ENCODE data around the gene TTC34. TPM values are rescaled to one million over a fixed set of nuclear protein-coding genes. Genes with fewer than 3 reads are reported as not detected.

The TTC34 gene
- total RNA-seq, 2 experiments from 2014 or later: 0.79 to 0.81 TPM

DNA sequence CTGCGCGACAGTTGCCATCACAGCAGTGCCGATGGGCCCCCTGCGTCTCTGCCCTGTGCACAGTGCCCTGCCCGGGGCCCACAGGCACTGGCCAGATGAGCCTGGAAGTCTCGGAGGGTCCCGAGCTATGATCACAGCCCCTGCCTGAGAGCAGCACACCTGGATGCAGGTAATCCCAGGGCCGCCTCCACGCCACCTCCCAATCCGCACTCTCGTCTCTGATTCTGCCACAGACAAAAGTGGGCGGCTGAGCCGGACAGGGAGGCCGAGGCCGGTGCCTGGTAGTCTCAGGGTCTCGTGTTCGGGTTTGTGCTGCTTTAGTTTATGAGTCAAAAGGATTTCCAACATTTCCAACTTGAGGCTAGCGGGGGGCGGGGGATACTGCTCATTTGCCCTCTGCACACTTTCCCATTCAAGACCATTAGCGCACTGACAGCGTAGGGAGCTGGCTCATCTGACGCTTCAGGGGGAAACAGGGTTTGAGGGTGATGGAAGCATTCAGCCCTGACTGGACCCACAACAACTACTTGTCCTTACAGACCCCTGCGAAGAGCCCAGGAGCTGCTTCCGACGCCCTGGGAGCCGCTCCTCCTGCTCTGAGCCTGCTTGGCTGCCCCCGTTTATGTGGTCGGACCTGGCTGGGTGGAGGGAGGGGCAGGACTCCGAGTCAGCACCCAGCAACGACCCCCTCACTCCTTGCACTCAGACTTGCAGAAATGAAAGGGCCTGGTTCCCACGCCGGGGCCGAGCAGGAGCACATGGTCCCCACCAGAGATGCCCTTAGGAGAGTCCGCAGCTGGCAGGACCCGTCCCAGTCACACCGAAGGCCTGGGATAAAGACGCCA lies 1.8 kb upstream of the TTC34 start:
- no peaks in the 10 kb centered on the region for H3K4me1 Mint-ChIP-seq (ENCODE audit: low read depth)
- H3K4me3 Mint-ChIP-seq: no peak overlapping the region
- intact Hi-C loops (cut with micrococcal nuclease): no loop called here
- H3K9me3 Mint-ChIP-seq: no peaks in the 10 kb centered on the region
- no peak for DNase-seq
- ChIA-PET CTCF (no interaction called here), POLR2A (no interaction called here)
- no peaks in the 10 kb centered on the region for H3K36me3 Mint-ChIP-seq (ENCODE audit: low read depth)
- no peak for ATAC-seq
- H3K27ac Mint-ChIP-seq: no peak overlapping the region
- peaks cover 2% of the 10 kb centered on the region for H3K27me3 Mint-ChIP-seq
- TF ChIP-seq CTCF (IDR thresholded peaks at IDR 0.05): no peak

DNA sequence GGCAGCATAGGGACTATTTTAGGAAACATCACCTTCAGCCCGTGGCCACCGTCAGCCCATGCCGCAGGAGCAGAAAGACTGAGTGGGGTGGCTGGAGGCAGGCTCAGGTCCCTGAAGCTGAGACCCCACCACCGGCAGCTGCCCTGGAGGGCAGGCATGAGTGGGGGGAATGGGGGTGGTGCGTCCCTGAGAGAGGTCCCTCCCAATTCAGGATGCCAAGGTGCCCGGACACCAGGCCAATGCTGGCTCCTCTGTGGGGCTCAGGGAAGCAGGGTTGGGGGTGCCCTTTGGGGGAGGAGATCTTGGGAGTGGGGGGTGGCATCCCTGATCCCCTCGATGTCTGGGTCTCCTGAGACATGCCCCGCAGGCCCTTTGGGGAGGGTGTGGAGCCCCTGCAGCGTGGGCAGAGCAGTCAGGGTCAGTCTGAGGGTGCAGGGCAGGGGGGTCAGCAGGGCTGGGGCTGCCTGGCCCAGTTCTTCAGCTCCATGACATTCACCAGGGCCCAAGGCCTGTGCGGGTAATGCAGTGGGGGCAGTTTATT lies 998 bp upstream of the TTC34 start:
- H3K4me3 Mint-ChIP-seq: no peak overlapping the region
- no peak overlapping the region for H3K27ac Mint-ChIP-seq
- H3K9me3 Mint-ChIP-seq: no peaks in the 10 kb centered on the region
- ATAC-seq (no peak), DNase-seq (no peak)
- no peaks in the 10 kb centered on the region for H3K36me3 Mint-ChIP-seq (ENCODE audit: low read depth)
- intact Hi-C loops (cut with micrococcal nuclease): no loop called here
- H3K4me1 Mint-ChIP-seq (ENCODE audit: low read depth): no peaks in the 10 kb centered on the region
- CTCF ChIA-PET: no interaction called here
- POLR2A ChIA-PET: no interaction called here
- TF ChIP-seq CTCF (IDR thresholded peaks at IDR 0.05): no peak
- H3K27me3 Mint-ChIP-seq: peaks cover 2% of the 10 kb centered on the region

DNA sequence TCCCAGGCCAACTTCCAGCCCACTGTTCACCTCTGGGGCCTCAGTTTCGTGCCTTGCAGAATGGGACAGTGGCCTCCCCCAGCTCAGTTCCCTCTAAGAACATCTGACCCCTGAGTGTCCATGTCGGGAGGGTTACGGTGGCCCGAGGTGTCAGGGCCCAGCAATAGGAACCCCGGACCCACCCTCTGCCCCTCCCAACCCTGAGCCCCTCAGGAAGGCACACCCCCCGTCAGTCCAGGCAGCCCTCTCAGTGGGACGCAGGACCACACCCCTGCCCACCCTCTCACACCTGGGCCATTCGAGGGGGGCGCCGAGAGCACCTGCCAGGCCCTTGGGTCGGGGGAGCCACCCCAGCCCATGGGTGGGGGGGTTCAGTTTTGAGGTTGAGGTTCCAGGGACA lies 447 bp downstream of the TTC34 start:
- DNase-seq: no peak
- Mint-ChIP-seq H3K27ac (no peak overlapping the region), H3K4me3 (no peak overlapping the region), H3K27me3 (peaks cover 4% of the 10 kb centered on the region), H3K4me1 (ENCODE audit: low read depth) (no peaks in the 10 kb centered on the region), H3K9me3 (peaks cover under 1% of the 10 kb centered on the region), H3K36me3 (ENCODE audit: low read depth) (no peaks in the 10 kb centered on the region)
- POLR2A ChIA-PET: no interaction called here
- TF ChIP-seq CTCF (IDR thresholded peaks at IDR 0.05): no peak
- intact Hi-C loops (cut with micrococcal nuclease): no loop called here
- no peak for ATAC-seq
- CTCF ChIA-PET: interaction anchor here (0.6 to 1.0 kb wide), 2 partner anchors 9 to 23 kb away, joined by 3 to 5 read pairs; no protein-coding TSS in a partner anchor

- no peaks in the 10 kb centered on the region for H3K4me1 Mint-ChIP-seq (ENCODE audit: low read depth)
- intact Hi-C loops (cut with micrococcal nuclease): no loop called here
- H3K27ac Mint-ChIP-seq: no peak overlapping the region
- ATAC-seq: no peak
- H3K36me3 Mint-ChIP-seq (ENCODE audit: low read depth): no peaks in the 10 kb centered on the region
- no peak for TF ChIP-seq CTCF (IDR thresholded peaks at IDR 0.05)
- peaks cover 8% of the 10 kb centered on the region for H3K27me3 Mint-ChIP-seq
- ChIA-PET POLR2A (no interaction called here), CTCF (interaction anchor here (0.6 to 1.0 kb wide), 2 partner anchors 9 to 22 kb away, joined by 3 to 5 read pairs; no protein-coding TSS in a partner anchor)
- no peak overlapping the region for H3K4me3 Mint-ChIP-seq
- peaks cover 5% of the 10 kb centered on the region for H3K9me3 Mint-ChIP-seq
- no peak for DNase-seq
Observed at GRCh38 chr1:2800664-2801045, 838 bp downstream of the TTC34 start.
